Measurements from ENCODE around the gene RPS25. TPM values are rescaled to one million over a fixed set of nuclear protein-coding genes. Genes with fewer than 3 reads are reported as not detected.

RPS25 gene
- total RNA-seq, 1 experiment from 2014 or later: 1,450 TPM

DNA sequence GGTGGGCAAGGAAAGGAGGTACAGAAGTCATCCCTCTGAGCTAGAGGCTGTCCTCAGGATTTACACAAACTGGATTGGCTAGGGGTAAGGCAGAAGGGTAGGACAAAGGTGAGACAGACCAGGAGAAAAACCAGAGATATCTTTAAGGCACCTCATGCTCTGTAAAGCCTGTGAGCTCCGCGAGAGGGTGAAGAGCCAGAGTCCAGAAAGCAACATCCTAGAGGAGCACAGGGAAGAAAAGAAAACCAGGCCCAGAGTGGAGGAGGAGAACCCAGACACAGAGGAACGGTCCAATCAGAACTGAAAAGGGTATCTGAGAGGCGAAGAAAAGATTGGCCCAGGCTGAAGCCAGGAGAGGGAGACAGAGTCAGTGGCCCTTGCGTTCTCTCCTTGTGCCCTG, 7.4 kb upstream of the RPS25 start:
- Mint-ChIP-seq H3K27ac (peak overlapping the region in 2 of 3 experiments; percentile 72 to 84; a peak in 5 of 7 replicates), H3K4me1 (peaks cover 22 to 24% of the 10 kb centered on the region in 2 experiments), H3K4me3 (no peak overlapping the region), H3K27me3 (ENCODE audit: low read depth) (no peaks in the 10 kb centered on the region), H3K9me3 (no peaks in the 10 kb centered on the region), H3K36me3 (ENCODE audit: insufficient read depth in 1 of 3, low read depth in 3 of 3) (peaks cover 31 to 78% (median 71%) of the 10 kb centered on the region in 3 experiments)
- H2BK120ac ChIP-seq (ENCODE audit: low read depth, low read length, poor library complexity, severe bottlenecking): no peak overlapping the region
- DNase-seq: no peak
- H3K4me1 ChIP-seq (ENCODE audit: insufficient read depth, low read length): peaks cover 8% of the 10 kb centered on the region; the same call in 1 of the 2 replicates
- WGBS (ENCODE audit: extremely low coverage, insufficient read length, low lambda C conversion rate): no CpG with 5 or more reads among the region's 5 CpGs
- H3K4ac ChIP-seq (ENCODE audit: low read depth, low read length): no peak overlapping the region
- peaks cover 13% of the 10 kb centered on the region for H3K23me2 ChIP-seq (ENCODE audit: insufficient read length, low read depth, low read length, poor library complexity, severe bottlenecking)
- no peak overlapping the region for H4K8ac ChIP-seq (replicated peaks; ENCODE audit: insufficient read length, low read depth, low read length)
- no peak overlapping the region for H3K27ac ChIP-seq (ENCODE audit: insufficient read length, low read depth, low read length)
- TF ChIP-seq, protein P1, sequence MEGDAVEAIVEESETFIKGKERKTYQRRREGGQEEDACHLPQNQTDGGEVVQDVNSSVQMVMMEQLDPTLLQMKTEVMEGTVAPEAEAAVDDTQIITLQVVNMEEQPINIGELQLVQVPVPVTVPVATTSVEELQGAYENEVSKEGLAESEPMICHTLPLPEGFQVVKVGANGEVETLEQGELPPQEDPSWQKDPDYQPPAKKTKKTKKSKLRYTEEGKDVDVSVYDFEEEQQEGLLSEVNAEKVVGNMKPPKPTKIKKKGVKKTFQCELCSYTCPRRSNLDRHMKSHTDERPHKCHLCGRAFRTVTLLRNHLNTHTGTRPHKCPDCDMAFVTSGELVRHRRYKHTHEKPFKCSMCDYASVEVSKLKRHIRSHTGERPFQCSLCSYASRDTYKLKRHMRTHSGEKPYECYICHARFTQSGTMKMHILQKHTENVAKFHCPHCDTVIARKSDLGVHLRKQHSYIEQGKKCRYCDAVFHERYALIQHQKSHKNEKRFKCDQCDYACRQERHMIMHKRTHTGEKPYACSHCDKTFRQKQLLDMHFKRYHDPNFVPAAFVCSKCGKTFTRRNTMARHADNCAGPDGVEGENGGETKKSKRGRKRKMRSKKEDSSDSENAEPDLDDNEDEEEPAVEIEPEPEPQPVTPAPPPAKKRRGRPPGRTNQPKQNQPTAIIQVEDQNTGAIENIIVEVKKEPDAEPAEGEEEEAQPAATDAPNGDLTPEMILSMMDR (conservative IDR thresholded peaks at IDR 0.05): no peak
- no peak overlapping the region for H2BK5ac ChIP-seq (ENCODE audit: insufficient read length, low read length)
- H4K91ac ChIP-seq (ENCODE audit: insufficient read length, low read depth, low read length): no peak overlapping the region
- H3K18ac ChIP-seq (ENCODE audit: insufficient read length, low read depth, low read length): no peak overlapping the region
- peaks cover 3% of the 10 kb centered on the region for H3K79me1 ChIP-seq (ENCODE audit: insufficient read depth, low read depth, low read length, poor library complexity, severe bottlenecking)
- H3K4me2 ChIP-seq (ENCODE audit: insufficient read depth, insufficient read length, low read length): no peak overlapping the region
- no peak overlapping the region for H2BK12ac ChIP-seq (ENCODE audit: insufficient read length, low read depth, low read length)
- no peaks in the 10 kb centered on the region for H3K9me3 ChIP-seq (ENCODE audit: control insufficient read depth, low read depth, low read length)
- H2AK5ac ChIP-seq (ENCODE audit: insufficient read length, low read length): no peak overlapping the region
- no peak overlapping the region for H3T11ph ChIP-seq (ENCODE audit: low read length)
- H3K56ac ChIP-seq (ENCODE audit: insufficient read length, low read depth, low read length): no peak overlapping the region
- H2BK15ac ChIP-seq (ENCODE audit: low read depth, low read length): no peak overlapping the region
- H3K23ac ChIP-seq (ENCODE audit: insufficient read length, low read depth, low read length): no peak overlapping the region
- H3K27me3 ChIP-seq (ENCODE audit: insufficient read depth, low read length): no peaks in the 10 kb centered on the region
- no peak overlapping the region for H4K5ac ChIP-seq (ENCODE audit: insufficient read length, low read depth, low read length)
- no peak overlapping the region for H3K14ac ChIP-seq (ENCODE audit: insufficient read depth, low read length)
- no peak overlapping the region for H2AFZ ChIP-seq (ENCODE audit: low read length)
- no peak overlapping the region for H2BK20ac ChIP-seq (ENCODE audit: low read depth, low read length, poor library complexity, severe bottlenecking)
- no peak overlapping the region for H3K9ac ChIP-seq (ENCODE audit: extremely low read depth, insufficient read length, low read length)
- H3K79me2 ChIP-seq (ENCODE audit: insufficient read depth, low read length): no peaks in the 10 kb centered on the region; the same call in 1 of the 2 replicates
- H4K20me1 ChIP-seq (ENCODE audit: control insufficient read depth, insufficient read depth, insufficient read length): no peaks in the 10 kb centered on the region
